PC-9 (cell line): Measurements from ENCODE around the gene RTBDN. TPM values are rescaled to one million over a fixed set of nuclear protein-coding genes. Genes with fewer than 3 reads are reported as not detected.

Experiments used
- BruUV-seq: library from RNA; stranded (reverse); fragments of 400-500 nt; replicated peaks from 2 replicates; lab custom pipeline; 2021; lab: Mats Ljungman, UMichigan
- CTCF ChIA-PET: fragments of 300-600 bp; sonication (Branson Sonifier 250); formaldehyde crosslinking; loops from one replicate; lab custom pipeline; 2022; ENCODE audit warnings: antibody characterized with exemption; lab: Charles Lee
- POLR2A ChIA-PET: fragments of 300-600 bp; sonication (Branson Sonifier 250); formaldehyde crosslinking; loops from one replicate; lab custom pipeline; 2022; ENCODE audit warnings: antibody characterized with exemption; ENCODE audit not compliant: unreplicated experiment; lab: Charles Lee
- DNase-seq, 2 experiments: peaks; one replicate each; pipeline versions ENCODE4 v3.0.0 to v3.0.0-alpha.2; 2015 to 2022; ENCODE audit warnings: mixed read lengths in 1 of 2
- H2AFZ ChIP-seq: fragments of 200-600 bp; sonication (generic); 2 replicates; pipeline ENCODE4 v1.8.1; 2017; ENCODE audit warnings: antibody characterized with exemption
- H3F3A ChIP-seq: fragments of 200-600 bp; sonication (generic); 2 replicates; pipeline ENCODE4 v1.8.1; 2017; ENCODE audit warnings: antibody characterized with exemption, mild to moderate bottlenecking, low read depth; ENCODE audit not compliant: insufficient read depth
- H3K27ac ChIP-seq: fragments of 200-600 bp; sonication (generic); 2 replicates; pipeline ENCODE4 v1.6.1; 2016; ENCODE audit warnings: mixed run types
- H3K27me3 ChIP-seq: fragments of 200-600 bp; sonication (generic); 2 replicates; pipeline ENCODE4 v1.6.1; 2016; ENCODE audit warnings: low read depth, mixed run types; ENCODE audit not compliant: insufficient read depth
- H3K36me3 ChIP-seq: fragments of 200-600 bp; sonication (generic); 2 replicates; pipeline ENCODE4 v1.6.1; 2016; ENCODE audit warnings: low read depth, mixed run types
- H3K4me1 ChIP-seq: fragments of 200-600 bp; sonication (generic); replicated peaks from 2 replicates; pipeline ENCODE4 v1.6.1; 2016; ENCODE audit warnings: mixed run types; ENCODE audit not compliant: insufficient read depth
- H3K4me2 ChIP-seq: fragments of 200-600 bp; sonication (generic); 2 replicates; pipeline ENCODE4 v1.6.1; 2017; ENCODE audit warnings: mixed run types
- H3K4me3 ChIP-seq: fragments of 200-600 bp; sonication (generic); 2 replicates; pipeline ENCODE4 v1.6.1; 2016; ENCODE audit warnings: mixed run types
- H3K79me2 ChIP-seq: fragments of 200-600 bp; sonication (generic); 2 replicates; pipeline ENCODE4 v1.6.1; 2017; ENCODE audit warnings: low read depth, mixed run types
- H3K9me2 ChIP-seq: fragments of 200-600 bp; sonication (generic); 2 replicates; pipeline ENCODE4 v1.8.1; 2017; ENCODE audit warnings: mild to moderate bottlenecking; ENCODE audit not compliant: insufficient read depth
- H3K9me3 ChIP-seq: fragments of 200-600 bp; sonication (generic); 2 replicates; pipeline ENCODE4 v1.8.1; 2016; ENCODE audit warnings: low read depth; ENCODE audit not compliant: insufficient read depth
- H4K20me1 ChIP-seq: fragments of 200-600 bp; sonication (generic); 2 replicates; pipeline ENCODE4 v1.8.1; 2017; ENCODE audit not compliant: insufficient read depth
- EZH2 ChIP-seq: fragments of 200-600 bp; sonication (generic); IDR thresholded peaks from 2 replicates; pipeline ENCODE4 v1.8.0; 2017; ENCODE audit warnings: antibody characterized with exemption, low read depth
- intact Hi-C: fragments of 100-400 bp; cut with micrococcal nuclease; formaldehyde crosslinking; loops from one replicate; pipeline ENCODE4 v1.10.0; 2022; ENCODE audit not compliant: unreplicated experiment
- total RNA-seq: library from RNA; stranded (reverse); gene quantifications from 2 replicates; pipeline ENCODE4 v1.2.3, GENCODE V29; 2021
- TF ChIP-seq, protein P1 (sequence below): fragments of 200-600 bp; sonication (generic); conservative IDR thresholded peaks from 2 replicates; pipeline ENCODE4 v1.6.1; 2017; ENCODE audit warnings: mixed run types, antibody characterized with exemption, mild to moderate bottlenecking, moderate library complexity

Gene RTBDN
- total RNA-seq, 1 experiment from 2014 or later, result 1.0 TPM

DNA sequence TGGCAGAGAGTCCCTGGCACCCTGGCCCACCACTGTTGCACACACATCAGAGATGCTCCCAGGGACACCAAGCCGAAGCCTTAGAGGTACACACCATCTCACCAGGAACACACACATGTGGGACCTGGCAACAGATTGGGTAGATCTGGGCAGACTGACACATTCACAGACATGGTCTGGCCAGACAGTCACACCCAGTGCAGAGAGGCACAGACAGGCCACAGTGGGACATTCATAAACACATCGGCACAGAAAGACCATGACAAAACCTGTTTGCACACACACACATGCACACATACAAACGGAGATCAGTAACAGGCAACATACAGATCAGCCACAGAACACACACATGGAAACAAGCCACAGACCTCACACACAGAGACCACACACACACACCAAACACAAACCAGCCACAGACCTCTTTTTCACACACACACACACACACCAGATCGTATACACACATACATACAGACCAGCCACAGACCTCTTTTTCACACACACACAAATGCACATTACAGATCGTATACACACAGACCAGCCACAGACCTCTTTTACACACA is 49.4 kb downstream of the RTBDN start:
- intact Hi-C loops, result loop anchor here (5.0 to 10.0 kb wide), 2 partner anchors 377 to 1060 kb away; no protein-coding TSS in a partner anchor
- H3K27me3 ChIP-seq, result no peaks in the 10 kb centered on the region
- no peaks in the 10 kb centered on the region for H4K20me1 ChIP-seq
- H3K79me2 ChIP-seq, result peaks cover 36% of the 10 kb centered on the region
- TF ChIP-seq, protein P1, sequence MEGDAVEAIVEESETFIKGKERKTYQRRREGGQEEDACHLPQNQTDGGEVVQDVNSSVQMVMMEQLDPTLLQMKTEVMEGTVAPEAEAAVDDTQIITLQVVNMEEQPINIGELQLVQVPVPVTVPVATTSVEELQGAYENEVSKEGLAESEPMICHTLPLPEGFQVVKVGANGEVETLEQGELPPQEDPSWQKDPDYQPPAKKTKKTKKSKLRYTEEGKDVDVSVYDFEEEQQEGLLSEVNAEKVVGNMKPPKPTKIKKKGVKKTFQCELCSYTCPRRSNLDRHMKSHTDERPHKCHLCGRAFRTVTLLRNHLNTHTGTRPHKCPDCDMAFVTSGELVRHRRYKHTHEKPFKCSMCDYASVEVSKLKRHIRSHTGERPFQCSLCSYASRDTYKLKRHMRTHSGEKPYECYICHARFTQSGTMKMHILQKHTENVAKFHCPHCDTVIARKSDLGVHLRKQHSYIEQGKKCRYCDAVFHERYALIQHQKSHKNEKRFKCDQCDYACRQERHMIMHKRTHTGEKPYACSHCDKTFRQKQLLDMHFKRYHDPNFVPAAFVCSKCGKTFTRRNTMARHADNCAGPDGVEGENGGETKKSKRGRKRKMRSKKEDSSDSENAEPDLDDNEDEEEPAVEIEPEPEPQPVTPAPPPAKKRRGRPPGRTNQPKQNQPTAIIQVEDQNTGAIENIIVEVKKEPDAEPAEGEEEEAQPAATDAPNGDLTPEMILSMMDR, result no peak
- TF ChIP-seq EZH2, result no peak
- ChIA-PET CTCF (no interaction called here), POLR2A (no interaction called here)
- H3K4me3 ChIP-seq, result peak overlapping the region; percentile 1; the same call in 1 of the 2 replicates
- H3K36me3 ChIP-seq, result no peaks in the 10 kb centered on the region
- no TSS peak for BruUV-seq
- peaks cover 73% of the 10 kb centered on the region for H3F3A ChIP-seq
- DNase-seq, result peak in 1 of 2 experiments; percentile 33
- H3K27ac ChIP-seq, result peak overlapping the region; percentile 86
- H3K9me3 ChIP-seq, result no peaks in the 10 kb centered on the region
- H3K9me2 ChIP-seq, result no peaks in the 10 kb centered on the region
- peaks cover 78% of the 10 kb centered on the region for H3K4me1 ChIP-seq
- H2AFZ ChIP-seq, result no peak overlapping the region
- peak overlapping the region; percentile 91 for H3K4me2 ChIP-seq

DNA sequence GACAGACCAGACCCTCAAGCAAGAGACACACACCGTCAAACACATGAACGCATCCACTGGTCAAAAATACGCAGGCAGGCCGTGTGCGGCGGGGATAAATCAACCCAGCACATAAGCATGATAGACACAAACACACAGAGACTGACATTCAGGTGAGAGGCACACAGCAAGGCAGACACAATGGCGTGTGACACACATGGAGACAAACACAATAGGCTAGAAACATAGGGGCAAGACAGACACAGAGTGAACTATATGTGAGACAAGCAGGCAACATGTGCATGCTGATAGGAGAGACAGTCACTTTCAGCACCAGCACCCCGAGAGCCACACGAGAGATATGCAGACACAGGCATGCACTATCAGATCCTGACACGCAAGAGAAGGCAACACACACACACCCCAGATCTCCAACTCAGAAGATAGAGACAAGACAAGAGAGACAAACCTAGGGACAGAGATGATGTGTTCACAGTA is 49.9 kb downstream of the RTBDN start:
- Histone ChIP-seq H3K27me3 (no peaks in the 10 kb centered on the region), H3K79me2 (peaks cover 41% of the 10 kb centered on the region), H3K4me3 (peak overlapping the region; percentile 1; the same call in 1 of the 2 replicates), H3K4me2 (peak overlapping the region; percentile 91), H3F3A (peaks cover 78% of the 10 kb centered on the region), H3K9me3 (no peaks in the 10 kb centered on the region), H3K4me1 (peaks cover 83% of the 10 kb centered on the region), H3K36me3 (no peaks in the 10 kb centered on the region), H4K20me1 (no peaks in the 10 kb centered on the region), H3K27ac (peak overlapping the region; percentile 86), H2AFZ (no peak overlapping the region), H3K9me2 (no peaks in the 10 kb centered on the region)
- CTCF ChIA-PET, result no interaction called here
- no TSS peak for BruUV-seq
- POLR2A ChIA-PET, result interaction anchor here (0.5 kb wide), 1 partner anchor 88 kb away, joined by 3 read pairs; no protein-coding TSS in a partner anchor
- intact Hi-C loops, result loop anchor here (10.0 kb wide), 1 partner anchor 1060 kb away; no protein-coding TSS in a partner anchor
- peak in 1 of 2 experiments; percentile 33 for DNase-seq
- TF ChIP-seq EZH2, result no peak
- TF ChIP-seq, protein P1, result no peak

DNA sequence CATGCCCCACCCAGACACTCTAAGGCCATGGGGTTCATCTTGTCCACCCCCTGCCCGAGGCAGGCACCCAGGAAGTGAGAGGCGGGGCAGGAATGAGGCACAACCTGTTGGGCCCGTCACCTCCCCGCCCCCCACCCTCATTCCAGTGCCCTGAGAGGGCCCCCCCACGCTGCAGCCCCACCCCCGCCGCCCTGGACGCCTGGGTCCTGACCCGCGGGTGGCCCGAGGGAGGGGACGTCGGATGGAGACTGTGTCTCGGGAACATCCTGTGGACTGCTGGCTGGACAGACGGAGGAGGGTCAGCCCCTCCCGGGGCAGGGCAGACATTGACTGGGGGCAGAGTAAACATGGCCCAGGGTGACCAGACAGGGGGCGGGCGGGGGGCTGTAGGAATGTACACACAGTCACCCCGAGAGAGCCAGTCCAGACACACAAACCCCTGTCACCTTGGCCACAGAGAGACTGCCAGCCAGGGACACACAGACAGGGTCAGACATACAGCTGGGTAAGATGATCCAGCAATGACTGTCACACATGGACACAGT is 50.5 kb downstream of the RTBDN start:
- POLR2A ChIA-PET, result interaction anchor here (0.5 kb wide), 1 partner anchor 88 kb away, joined by 3 read pairs; no protein-coding TSS in a partner anchor
- peak; percentile 94 for DNase-seq
- Histone ChIP-seq H3K4me3 (peak overlapping the region; percentile 65; the same call in 1 of the 2 replicates), H2AFZ (no peak overlapping the region), H4K20me1 (no peaks in the 10 kb centered on the region), H3K36me3 (no peaks in the 10 kb centered on the region), H3K9me2 (no peaks in the 10 kb centered on the region), H3F3A (peaks cover 79% of the 10 kb centered on the region), H3K4me1 (peaks cover 85% of the 10 kb centered on the region), H3K27me3 (no peaks in the 10 kb centered on the region), H3K79me2 (peaks cover 47% of the 10 kb centered on the region), H3K27ac (peak overlapping the region; percentile 86), H3K4me2 (peak overlapping the region; percentile 91), H3K9me3 (no peaks in the 10 kb centered on the region)
- TF ChIP-seq EZH2, result no peak
- TF ChIP-seq, protein P1, result no peak
- no TSS peak for BruUV-seq
- intact Hi-C loops, result loop anchor here (10.0 kb wide), 1 partner anchor 1061 kb away; no protein-coding TSS in a partner anchor
- CTCF ChIA-PET, result no interaction called here
